Measurements from ENCODE around the gene SESTD1. TPM values are rescaled to one million over a fixed set of nuclear protein-coding genes. Genes with fewer than 3 reads are reported as not detected.

SESTD1 gene, protein sequence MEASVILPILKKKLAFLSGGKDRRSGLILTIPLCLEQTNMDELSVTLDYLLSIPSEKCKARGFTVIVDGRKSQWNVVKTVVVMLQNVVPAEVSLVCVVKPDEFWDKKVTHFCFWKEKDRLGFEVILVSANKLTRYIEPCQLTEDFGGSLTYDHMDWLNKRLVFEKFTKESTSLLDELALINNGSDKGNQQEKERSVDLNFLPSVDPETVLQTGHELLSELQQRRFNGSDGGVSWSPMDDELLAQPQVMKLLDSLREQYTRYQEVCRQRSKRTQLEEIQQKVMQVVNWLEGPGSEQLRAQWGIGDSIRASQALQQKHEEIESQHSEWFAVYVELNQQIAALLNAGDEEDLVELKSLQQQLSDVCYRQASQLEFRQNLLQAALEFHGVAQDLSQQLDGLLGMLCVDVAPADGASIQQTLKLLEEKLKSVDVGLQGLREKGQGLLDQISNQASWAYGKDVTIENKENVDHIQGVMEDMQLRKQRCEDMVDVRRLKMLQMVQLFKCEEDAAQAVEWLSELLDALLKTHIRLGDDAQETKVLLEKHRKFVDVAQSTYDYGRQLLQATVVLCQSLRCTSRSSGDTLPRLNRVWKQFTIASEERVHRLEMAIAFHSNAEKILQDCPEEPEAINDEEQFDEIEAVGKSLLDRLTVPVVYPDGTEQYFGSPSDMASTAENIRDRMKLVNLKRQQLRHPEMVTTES
- 33.7 and 36.7 TPM in 2 replicates for total RNA-seq

DNA sequence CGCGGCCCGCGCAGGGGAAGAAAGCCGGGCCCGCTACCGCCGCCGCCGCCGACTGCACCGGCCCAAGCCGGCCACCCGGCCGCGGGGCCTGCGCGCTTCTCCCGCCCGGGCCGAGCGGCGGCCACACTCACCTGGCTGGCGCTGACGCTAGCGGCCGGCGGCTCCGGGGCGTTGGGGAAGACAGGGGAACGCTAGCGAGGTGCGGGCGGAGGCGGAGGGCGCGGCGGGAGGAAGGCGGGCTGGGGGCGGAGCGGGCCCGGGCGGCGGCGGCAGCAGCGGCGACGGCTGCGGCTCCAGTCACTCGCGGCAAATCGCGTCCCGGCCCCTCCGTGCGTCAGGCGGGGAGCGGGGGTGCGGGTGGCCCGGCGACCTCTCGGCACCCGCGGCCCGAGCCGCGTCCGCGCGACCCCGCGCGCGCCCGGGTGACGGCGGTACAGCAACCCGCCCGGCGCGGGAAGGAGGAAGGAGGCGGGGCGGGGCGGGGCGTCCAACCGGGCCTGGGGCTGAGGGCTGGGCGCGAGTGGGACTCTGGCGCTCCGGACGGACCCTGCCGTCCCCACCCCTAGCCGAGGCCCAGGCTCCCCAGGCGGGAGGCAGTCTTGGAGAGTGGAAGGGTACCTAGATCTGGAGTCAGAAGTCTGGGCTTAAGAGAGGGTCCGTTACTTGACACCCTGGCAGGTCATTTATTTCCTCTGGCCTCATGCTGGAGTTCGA lies at the start of gene SESTD1:
Gene SESTD1, minus strand, starts transcription at position 465 of the 714 bp plus-strand sequence. CDS start 72,991 bp downstream, outside the sequence.

Other genes starting within 250 kb of the SESTD1 start
- 0.32 TPM in 1 of 2 replicates, not detected in the other for gene CCDC141, start 214.7 kb downstream of the SESTD1 start, total RNA-seq